Keratinocyte (primary cell): ENCODE results near the gene MAGEB1. TPM values are rescaled to one million over a fixed set of nuclear protein-coding genes. Genes with fewer than 3 reads are reported as not detected.

Source experiments
- DNase-seq: peaks from one replicate; pipeline ENCODE4 v3.0.0-alpha.2; 2011; ENCODE audit warnings: low read depth, missing footprints, low spot score
- FAIRE-seq: peaks from 2 replicates; lab custom pipeline; 2011; peaks lifted over from hg19 to GRCh38; lab: Jason Lieb, UNC
- H2AFZ ChIP-seq: 2 replicates; pipeline ENCODE4 v1.6.0; 2012; ENCODE audit warnings: low read length, control low read depth, inconsistent platforms; ENCODE audit not compliant: control insufficient read depth
- H3K27ac ChIP-seq: 2 replicates; pipeline ENCODE4 v1.5.1; 2011; ENCODE audit warnings: low read length; ENCODE audit not compliant: control insufficient read depth, insufficient read depth
- H3K27me3 ChIP-seq: 3 replicates; pipeline ENCODE4 v1.6.0; 2011; ENCODE audit warnings: low read length; ENCODE audit not compliant: control insufficient read depth, insufficient read depth; ENCODE audit errors: extremely low read depth
- H3K36me3 ChIP-seq, 2 experiments: 2 replicates in 1 of 2; 3 replicates in 1 of 2; pipeline ENCODE4 v1.5.1; 2011; ENCODE audit warnings: low read length in 2 of 2, mild to moderate bottlenecking in 1 of 2; ENCODE audit not compliant: control insufficient read depth in 2 of 2, insufficient read depth in 2 of 2; ENCODE audit errors: extremely low read depth in 1 of 2
- H3K4me1 ChIP-seq: 3 replicates; pipeline ENCODE4 v1.5.1; 2011; ENCODE audit warnings: low read length; ENCODE audit not compliant: control insufficient read depth, insufficient read depth; ENCODE audit errors: extremely low read depth
- H3K4me2 ChIP-seq: 3 replicates; pipeline ENCODE4 v1.6.0; 2011; ENCODE audit warnings: low read depth, low read length; ENCODE audit not compliant: control insufficient read depth, insufficient read depth; ENCODE audit errors: extremely low read depth
- H3K4me3 ChIP-seq, 3 experiments: fragments of 200-600 bp in 1 of 3; sonication (generic) in 1 of 3; 2 replicates in 2 of 3; 3 replicates in 1 of 3; pipeline ENCODE4 v1.5.1; 2011 to 2016; ENCODE audit warnings: low read length in 3 of 3, mild to moderate bottlenecking in 3 of 3, control low read depth in 2 of 3, inconsistent platforms in 1 of 3, low read depth in 1 of 3, mixed read lengths in 1 of 3, mixed run types in 1 of 3, moderate library complexity in 1 of 3; ENCODE audit not compliant: control insufficient read depth in 2 of 3, insufficient read depth in 2 of 3; ENCODE audit errors: extremely low read depth in 1 of 3
- H3K79me2 ChIP-seq: 2 replicates; pipeline ENCODE4 v1.6.0; 2012; ENCODE audit warnings: low read length; ENCODE audit not compliant: control insufficient read depth, insufficient read depth
- H3K9ac ChIP-seq: 3 replicates; pipeline ENCODE4 v1.6.0; 2011; ENCODE audit warnings: low read length; ENCODE audit not compliant: control insufficient read depth, insufficient read depth; ENCODE audit errors: extremely low read depth
- H3K9me1 ChIP-seq: 3 replicates; pipeline ENCODE4 v1.6.0; 2011; ENCODE audit warnings: low read length; ENCODE audit not compliant: control insufficient read depth, insufficient read depth; ENCODE audit errors: extremely low read depth
- H3K9me3 ChIP-seq: 2 replicates; pipeline ENCODE4 v1.5.1; 2012; ENCODE audit warnings: low read depth, low read length; ENCODE audit not compliant: control insufficient read depth
- H4K20me1 ChIP-seq: 3 replicates; pipeline ENCODE4 v1.6.0; 2011; ENCODE audit warnings: low read length; ENCODE audit not compliant: control insufficient read depth, insufficient read depth; ENCODE audit errors: extremely low read depth
- EZH2 ChIP-seq: IDR thresholded peaks from one replicate; pipeline ENCODE4 v1.6.1; 2012; ENCODE audit warnings: inconsistent platforms, mild to moderate bottlenecking, low read length, moderate library complexity
- dilution Hi-C: fragments of 300-500 bp; cut with MboI; formaldehyde crosslinking; loops from one replicate; pipeline ENCODE4 v1.7.0; 2020; ENCODE audit warnings: low sequenced_read_pairs; ENCODE audit not compliant: extremely low pct_ligation_motif_present
- polyA plus RNA-seq, 5 experiments: library from polyadenylated mRNA; depleted of rRNA in 3 of 5; stranded (reverse) in 3 of 5; stranded (forward) in 1 of 5; unstranded in 1 of 5; fragments of >200 nt; gene quantifications; 1 replicate in 1 of 5; 2 replicates in 3 of 5; 3 replicates in 1 of 5; pipeline versions ENCODE4 v1.2.1 to v1.2.3, GENCODE V29; 2011 to 2012; ENCODE audit warnings: missing spikeins in 2 of 5, low read depth in 1 of 5, low replicate concordance in 1 of 5
- TF ChIP-seq, protein P1 (sequence below), 3 experiments: IDR thresholded peaks in 1 of 3; conservative IDR thresholded peaks in 1 of 3; optimal IDR thresholded peaks in 1 of 3; 2 replicates in 2 of 3; 3 replicates in 1 of 3; pipeline versions ENCODE3 to v1.5.1; 2011; ENCODE audit warnings: low read length in 3 of 3, mild to moderate bottlenecking in 3 of 3, moderate library complexity in 2 of 3, control low read depth in 1 of 3, inconsistent platforms in 1 of 3; ENCODE audit not compliant: insufficient read depth in 2 of 3; ENCODE audit errors: extremely low read depth in 1 of 3

Gene MAGEB1
- polyA plus RNA-seq, 1 donor (not counting 4 experiments of a cell fraction or from before 2014, with no cell fraction given) = not detected

DNA sequence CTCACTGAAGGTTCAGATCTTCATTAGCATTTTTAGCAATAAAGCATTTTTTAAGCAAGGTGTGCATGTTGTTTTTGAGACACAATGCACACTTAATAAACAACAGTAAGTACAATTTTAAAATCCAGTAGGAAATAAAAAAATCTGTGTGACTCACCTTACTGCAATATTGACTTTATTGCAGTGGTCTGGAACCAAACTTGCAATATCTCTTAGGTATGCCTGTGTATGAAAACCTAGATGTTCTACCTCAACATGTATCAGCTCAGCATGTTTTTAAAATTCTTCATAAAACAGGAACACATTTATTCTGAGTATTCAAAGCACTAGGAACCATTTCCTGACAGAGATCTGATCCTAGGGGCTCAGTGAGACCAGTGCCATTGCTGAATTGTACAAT, 35.6 kb downstream of the MAGEB1 start:
- no peak overlapping the region for H3K27ac ChIP-seq
- no peak overlapping the region for H3K4me2 ChIP-seq
- no peaks in the 10 kb centered on the region for H4K20me1 ChIP-seq
- no peaks in the 10 kb centered on the region for H3K9me1 ChIP-seq
- H3K4me1 ChIP-seq = peaks cover 5% of the 10 kb centered on the region
- FAIRE-seq (no peak), DNase-seq (no peak)
- no peak overlapping the region for H3K9ac ChIP-seq
- no peak overlapping the region for H3K4me3 ChIP-seq
- TF ChIP-seq, protein P1, sequence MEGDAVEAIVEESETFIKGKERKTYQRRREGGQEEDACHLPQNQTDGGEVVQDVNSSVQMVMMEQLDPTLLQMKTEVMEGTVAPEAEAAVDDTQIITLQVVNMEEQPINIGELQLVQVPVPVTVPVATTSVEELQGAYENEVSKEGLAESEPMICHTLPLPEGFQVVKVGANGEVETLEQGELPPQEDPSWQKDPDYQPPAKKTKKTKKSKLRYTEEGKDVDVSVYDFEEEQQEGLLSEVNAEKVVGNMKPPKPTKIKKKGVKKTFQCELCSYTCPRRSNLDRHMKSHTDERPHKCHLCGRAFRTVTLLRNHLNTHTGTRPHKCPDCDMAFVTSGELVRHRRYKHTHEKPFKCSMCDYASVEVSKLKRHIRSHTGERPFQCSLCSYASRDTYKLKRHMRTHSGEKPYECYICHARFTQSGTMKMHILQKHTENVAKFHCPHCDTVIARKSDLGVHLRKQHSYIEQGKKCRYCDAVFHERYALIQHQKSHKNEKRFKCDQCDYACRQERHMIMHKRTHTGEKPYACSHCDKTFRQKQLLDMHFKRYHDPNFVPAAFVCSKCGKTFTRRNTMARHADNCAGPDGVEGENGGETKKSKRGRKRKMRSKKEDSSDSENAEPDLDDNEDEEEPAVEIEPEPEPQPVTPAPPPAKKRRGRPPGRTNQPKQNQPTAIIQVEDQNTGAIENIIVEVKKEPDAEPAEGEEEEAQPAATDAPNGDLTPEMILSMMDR (optimal IDR thresholded peaks at IDR 0.05 in 1 of 3, IDR thresholded peaks at IDR 0.05 in 1 of 3, conservative IDR thresholded peaks at IDR 0.05 in 1 of 3; ENCODE audit: extremely low read depth in 1 of 3, insufficient read depth in 2 of 3, low read length in 3 of 3) = no peak
- TF ChIP-seq EZH2 = no peak
- H2AFZ ChIP-seq = no peak overlapping the region
- H3K27me3 ChIP-seq = no peaks in the 10 kb centered on the region
- no peaks in the 10 kb centered on the region for H3K79me2 ChIP-seq
- H3K9me3 ChIP-seq = no peaks in the 10 kb centered on the region
- dilution Hi-C loops = no loop called here
- no peaks in the 10 kb centered on the region for H3K36me3 ChIP-seq

DNA sequence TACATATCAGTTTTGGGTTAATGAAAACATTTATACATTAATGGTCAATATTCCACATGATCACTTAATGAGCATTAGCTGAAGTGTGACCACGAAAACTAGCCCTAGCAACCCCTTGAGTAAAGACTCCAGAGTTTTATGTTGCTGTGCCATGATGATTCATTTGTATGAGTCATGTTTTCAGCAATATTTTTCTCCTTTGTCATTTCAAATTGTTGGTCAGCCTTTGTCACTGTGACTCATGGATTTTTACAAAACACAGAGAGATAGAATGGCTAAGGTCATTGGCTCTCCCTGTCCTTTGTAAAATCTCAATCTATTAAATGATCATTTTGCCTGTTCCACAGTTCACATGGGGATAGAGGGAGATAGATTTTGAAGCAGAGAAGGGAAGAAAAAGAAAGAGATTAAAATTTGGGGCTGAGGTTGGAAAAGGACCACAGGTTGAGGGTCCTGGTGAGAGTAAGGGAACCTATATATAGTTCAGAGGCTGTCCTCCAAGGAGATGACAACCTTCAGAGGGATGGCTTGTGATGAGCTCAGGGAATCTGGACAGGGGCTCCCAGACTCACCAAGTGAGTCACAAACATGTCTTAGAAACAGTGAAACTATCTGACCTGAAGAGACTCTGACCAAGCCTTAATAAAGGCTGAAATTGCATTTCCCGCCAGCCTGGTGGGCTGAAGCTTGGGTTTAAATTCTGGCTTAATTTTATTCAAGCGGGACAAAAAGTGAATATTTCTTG, 36.7 kb downstream of the MAGEB1 start:
- no peaks in the 10 kb centered on the region for H3K36me3 ChIP-seq
- no peak overlapping the region for H3K4me3 ChIP-seq
- TF ChIP-seq EZH2 = no peak
- TF ChIP-seq, protein P1 (optimal IDR thresholded peaks at IDR 0.05 in 1 of 3, IDR thresholded peaks at IDR 0.05 in 1 of 3, conservative IDR thresholded peaks at IDR 0.05 in 1 of 3; ENCODE audit: extremely low read depth in 1 of 3, insufficient read depth in 2 of 3, low read length in 3 of 3) = no peak
- H3K9ac ChIP-seq = no peak overlapping the region
- no peak overlapping the region for H3K4me2 ChIP-seq
- H3K9me3 ChIP-seq = no peaks in the 10 kb centered on the region
- DNase-seq (peak; percentile 32), FAIRE-seq (peak; percentile 58)
- no peaks in the 10 kb centered on the region for H3K27me3 ChIP-seq
- no peaks in the 10 kb centered on the region for H4K20me1 ChIP-seq
- no peaks in the 10 kb centered on the region for H3K9me1 ChIP-seq
- peaks cover 5% of the 10 kb centered on the region for H3K4me1 ChIP-seq
- no peak overlapping the region for H2AFZ ChIP-seq
- peak overlapping the region; percentile 44 for H3K27ac ChIP-seq
- no peaks in the 10 kb centered on the region for H3K79me2 ChIP-seq
- dilution Hi-C loops = no loop called here
